AG09309 (cell line): ENCODE results near the gene ARHGEF9.

Experiments used
- DNase-seq: peaks from one replicate; pipeline ENCODE4 v3.0.0-alpha.2; 2010; ENCODE audit warnings: low read depth
- H3K4me3 ChIP-seq: 2 replicates; pipeline ENCODE4 v1.5.1; 2011; ENCODE audit warnings: mild to moderate bottlenecking, low read depth, low read length, moderate library complexity; ENCODE audit not compliant: control insufficient read depth
- CTCF ChIP-seq: IDR thresholded peaks from 2 replicates; pipeline ENCODE4 v1.5.1; 2011; ENCODE audit warnings: mild to moderate bottlenecking, low read depth, low read length, inconsistent platforms; ENCODE audit not compliant: insufficient read depth, control insufficient read depth; ENCODE audit errors: missing control alignments

Gene ARHGEF9

GRCh38 chrX:63747331-63747730 lies 37.7 kb downstream of the ARHGEF9 start:
- peak; percentile 25 for DNase-seq
- no peak overlapping the region for H3K4me3 ChIP-seq
- TF ChIP-seq CTCF, result no peak

- H3K4me3 ChIP-seq, result no peak overlapping the region
- TF ChIP-seq CTCF, result no peak
Observed at GRCh38 chrX:63746715-63747114, 38.3 kb downstream of the ARHGEF9 start.

GRCh38 chrX:63746278-63746677 lies 38.7 kb downstream of the ARHGEF9 start:
- H3K4me3 ChIP-seq, result no peak overlapping the region
- DNase-seq, result no peak
- no peak for TF ChIP-seq CTCF

More at GRCh38 chrX:63746715-63747114, 38.3 kb downstream of the ARHGEF9 start:
- no peak for DNase-seq

- no peak overlapping the region for H3K4me3 ChIP-seq
- TF ChIP-seq CTCF, result no peak
- DNase-seq, result no peak
Observed at GRCh38 chrX:63744850-63745394, 40.1 kb downstream of the ARHGEF9 start.

- H3K4me3 ChIP-seq, result no peak overlapping the region
- no peak for TF ChIP-seq CTCF
- no peak for DNase-seq
Observed at GRCh38 chrX:63743596-63743995, 41.4 kb downstream of the ARHGEF9 start.

- no peak for TF ChIP-seq CTCF
- no peak for DNase-seq
- no peak overlapping the region for H3K4me3 ChIP-seq
Observed at GRCh38 chrX:63740382-63740781, 44.6 kb downstream of the ARHGEF9 start.

GRCh38 chrX:63739885-63740284 lies 45.1 kb downstream of the ARHGEF9 start:
- DNase-seq, result no peak
- TF ChIP-seq CTCF, result no peak
- no peak overlapping the region for H3K4me3 ChIP-seq
